GM19438 (cell line): ENCODE measurements around the gene MTMR10.
A peak's percentile ranks its signal among the peaks of the same experiment; 100 is the strongest.

Experiments used
- ATAC-seq: cut with Tn5 transposase; IDR thresholded peaks from one replicate; pipeline ENCODE4 v1.9.1; 2021; ENCODE audit warnings: low read depth; ENCODE audit not compliant: unreplicated experiment

Gene MTMR10, protein sequence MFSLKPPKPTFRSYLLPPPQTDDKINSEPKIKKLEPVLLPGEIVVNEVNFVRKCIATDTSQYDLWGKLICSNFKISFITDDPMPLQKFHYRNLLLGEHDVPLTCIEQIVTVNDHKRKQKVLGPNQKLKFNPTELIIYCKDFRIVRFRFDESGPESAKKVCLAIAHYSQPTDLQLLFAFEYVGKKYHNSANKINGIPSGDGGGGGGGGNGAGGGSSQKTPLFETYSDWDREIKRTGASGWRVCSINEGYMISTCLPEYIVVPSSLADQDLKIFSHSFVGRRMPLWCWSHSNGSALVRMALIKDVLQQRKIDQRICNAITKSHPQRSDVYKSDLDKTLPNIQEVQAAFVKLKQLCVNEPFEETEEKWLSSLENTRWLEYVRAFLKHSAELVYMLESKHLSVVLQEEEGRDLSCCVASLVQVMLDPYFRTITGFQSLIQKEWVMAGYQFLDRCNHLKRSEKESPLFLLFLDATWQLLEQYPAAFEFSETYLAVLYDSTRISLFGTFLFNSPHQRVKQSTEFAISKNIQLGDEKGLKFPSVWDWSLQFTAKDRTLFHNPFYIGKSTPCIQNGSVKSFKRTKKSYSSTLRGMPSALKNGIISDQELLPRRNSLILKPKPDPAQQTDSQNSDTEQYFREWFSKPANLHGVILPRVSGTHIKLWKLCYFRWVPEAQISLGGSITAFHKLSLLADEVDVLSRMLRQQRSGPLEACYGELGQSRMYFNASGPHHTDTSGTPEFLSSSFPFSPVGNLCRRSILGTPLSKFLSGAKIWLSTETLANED

DNA sequence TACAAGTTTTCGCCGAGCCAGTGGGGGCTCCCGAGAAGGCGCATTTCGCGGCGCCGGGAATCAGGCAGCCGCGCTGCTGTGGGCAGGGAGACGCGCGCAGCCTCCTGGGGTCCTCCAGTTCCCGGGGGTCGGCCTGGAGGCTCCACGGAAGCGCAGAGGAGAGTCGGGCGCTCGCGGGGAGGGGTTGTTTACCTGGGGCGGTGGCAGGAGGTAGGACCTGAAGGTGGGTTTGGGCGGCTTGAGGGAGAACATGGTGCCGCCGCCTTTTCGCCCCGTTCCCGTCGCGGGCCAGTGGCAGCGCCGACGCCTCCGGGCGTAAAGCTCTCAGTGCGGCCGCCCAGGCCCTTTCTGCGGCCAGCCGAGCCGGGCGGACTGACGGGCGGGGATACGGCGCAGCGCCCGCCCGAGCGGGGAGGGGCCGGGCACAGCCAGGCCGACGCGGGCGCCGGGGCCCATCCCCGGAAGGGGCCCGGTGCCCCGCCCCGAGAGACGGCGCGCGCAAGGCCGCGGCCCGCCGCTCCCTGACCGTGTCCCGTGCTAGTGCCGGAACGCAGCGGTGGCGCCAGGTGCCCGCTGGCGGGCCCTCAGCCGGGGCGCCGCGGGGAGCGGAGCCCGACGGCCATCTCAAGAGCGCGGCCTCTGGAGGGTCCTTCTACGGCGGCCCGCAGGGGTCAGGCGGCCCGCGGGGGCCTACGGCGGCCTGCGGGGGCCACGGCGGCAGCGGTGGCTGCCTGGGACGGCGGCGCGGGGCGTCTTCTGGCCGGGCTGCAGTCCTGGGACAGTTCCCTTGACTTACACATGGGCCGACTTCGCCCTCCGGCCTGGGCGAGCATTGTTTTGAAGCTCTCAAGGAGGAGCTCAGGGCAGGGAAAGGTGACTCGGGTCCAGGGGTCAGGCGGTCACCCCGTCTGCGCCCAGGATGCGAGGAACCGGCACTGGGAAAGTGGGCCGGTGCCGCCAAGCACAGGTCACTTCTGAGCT is at the start of gene MTMR10:
Gene MTMR10, minus strand, starts transcription at position 374 of the 981 bp plus-strand sequence. Its CDS starts 122 bp downstream, at position 252.
- ATAC-seq = peak; percentile 88

DNA sequence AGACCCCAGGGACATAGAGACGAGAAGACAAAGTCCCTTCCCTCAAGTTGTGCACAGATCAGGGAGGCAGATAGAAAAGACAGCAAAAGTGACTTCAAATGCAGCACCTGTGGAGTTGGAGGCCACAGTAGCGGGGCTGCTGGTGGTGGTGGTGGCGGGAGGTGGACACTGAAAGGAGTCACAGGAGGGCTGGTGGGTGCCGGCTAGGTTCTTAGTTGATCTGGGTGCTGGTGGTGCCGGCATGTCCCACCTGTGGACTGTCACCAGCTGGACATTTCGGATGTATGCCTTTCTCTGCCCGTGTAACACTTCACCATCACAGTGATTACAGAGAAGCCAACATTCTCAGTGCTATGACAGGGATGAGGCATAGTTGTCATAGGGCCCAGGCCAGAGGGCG is 49.2 kb upstream of the MTMR10 start:
- no peak for ATAC-seq

DNA sequence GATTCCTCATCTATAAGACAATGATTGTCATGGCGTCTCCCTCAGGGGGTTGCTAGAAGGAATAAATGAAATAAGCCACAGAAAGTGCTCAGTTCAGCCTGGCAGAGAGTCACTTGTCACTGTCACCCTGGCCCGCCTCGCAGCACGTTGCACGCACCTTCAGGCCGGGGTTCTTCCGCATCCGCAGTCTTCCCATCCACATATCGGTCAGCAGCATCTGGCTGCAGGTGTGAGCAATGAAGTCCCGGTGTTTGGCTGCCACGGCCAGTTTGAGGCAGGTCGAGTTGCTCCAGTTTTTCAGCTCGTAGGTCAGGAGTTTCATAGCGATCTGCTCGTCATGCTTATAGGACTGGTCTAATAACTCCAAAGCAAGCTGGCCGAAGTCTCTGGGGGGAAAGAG is 48.5 kb upstream of the MTMR10 start:
- no peak for ATAC-seq

DNA sequence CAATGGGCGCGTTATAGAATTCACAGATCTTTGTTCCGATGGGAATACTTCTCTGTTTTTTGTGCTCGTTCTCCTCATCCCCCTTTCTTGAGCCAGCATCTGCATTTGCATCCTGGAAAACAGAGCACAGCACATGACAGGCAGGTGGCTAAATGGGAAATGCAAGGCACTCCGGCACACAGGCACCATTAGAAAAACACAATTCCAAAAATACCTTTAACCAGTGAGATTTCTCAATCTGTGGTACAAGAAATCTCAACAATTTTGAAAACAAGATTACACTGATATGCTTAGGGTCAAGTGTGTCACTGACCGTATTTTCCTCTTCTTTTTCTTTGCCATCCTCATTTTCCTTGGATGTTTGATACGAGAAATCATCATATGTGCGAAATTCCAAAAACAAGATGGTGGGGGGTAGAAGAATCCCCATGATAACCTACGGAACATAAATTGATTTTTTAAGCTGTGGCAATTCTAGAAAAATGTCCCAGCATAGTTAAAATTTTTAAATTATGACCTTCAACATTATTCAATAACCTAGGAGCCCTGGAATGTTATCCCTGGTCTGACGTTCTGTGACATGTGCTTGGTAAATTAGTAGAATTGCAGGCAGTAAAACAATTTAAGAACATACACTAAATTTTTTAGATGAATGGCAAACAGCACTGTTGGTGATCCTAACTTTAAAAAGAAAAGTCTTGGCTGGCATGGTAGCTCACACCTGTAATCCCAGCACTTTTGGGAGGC is 46.5 kb upstream of the MTMR10 start:
- ATAC-seq = no peak

DNA sequence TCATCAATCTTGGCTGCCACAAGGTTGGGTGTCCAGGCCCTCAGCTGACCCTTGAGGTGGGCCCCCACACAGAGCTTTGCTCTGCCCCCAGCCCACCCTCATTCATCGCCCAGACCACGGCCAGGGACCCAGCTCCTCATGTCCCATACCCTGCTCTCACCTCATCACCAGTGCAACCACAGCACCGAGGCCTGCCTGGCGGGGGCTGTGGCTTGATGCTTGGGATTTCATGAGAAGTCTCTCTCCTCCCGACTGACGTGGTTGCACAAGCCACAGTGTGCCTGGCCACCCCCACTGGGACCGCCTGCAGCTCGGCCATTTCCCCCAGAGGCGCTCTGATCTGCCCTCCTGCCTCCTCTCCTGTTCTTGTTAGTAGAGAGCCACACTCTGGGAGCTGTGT is 45.4 kb upstream of the MTMR10 start:
- no peak for ATAC-seq

DNA sequence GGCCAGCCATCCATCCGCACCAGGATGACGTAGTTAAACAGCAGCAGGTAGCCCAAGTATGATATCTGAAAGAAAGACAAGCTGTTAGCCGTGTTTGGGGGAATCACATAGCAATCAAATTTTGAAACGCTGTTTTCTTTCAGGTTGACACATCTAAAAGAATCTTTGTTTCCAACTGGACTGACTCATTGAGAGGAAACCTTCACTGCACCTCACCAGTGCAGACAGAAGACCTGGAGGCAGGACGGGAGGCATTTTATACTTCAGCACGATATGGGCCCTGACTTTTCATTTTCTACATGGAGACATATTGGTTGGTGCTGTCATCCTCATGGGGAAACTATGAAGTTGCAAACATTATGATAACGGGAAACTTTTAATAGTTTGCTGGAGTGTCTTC is 44.2 kb upstream of the MTMR10 start:
- no peak for ATAC-seq

DNA sequence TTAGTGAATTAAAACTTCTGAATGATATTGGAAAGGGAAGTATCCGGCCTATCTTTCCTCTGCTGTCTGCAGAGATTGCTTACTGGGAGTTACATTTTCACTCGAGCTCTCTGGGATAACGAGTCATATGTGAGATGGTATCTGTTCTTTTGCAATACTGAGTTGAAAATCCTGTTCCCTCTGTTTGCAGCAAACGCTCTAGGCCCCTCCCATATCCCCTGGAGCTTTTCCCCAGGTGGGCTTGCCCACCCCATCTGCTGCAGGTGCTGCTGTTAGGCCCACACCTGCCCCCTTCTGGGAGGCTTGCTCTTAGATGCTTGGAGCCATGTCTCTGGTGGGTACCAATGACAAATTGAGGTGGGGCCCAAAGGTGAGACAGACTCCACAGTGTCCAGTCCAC is 42.7 kb upstream of the MTMR10 start:
- ATAC-seq = no peak

DNA sequence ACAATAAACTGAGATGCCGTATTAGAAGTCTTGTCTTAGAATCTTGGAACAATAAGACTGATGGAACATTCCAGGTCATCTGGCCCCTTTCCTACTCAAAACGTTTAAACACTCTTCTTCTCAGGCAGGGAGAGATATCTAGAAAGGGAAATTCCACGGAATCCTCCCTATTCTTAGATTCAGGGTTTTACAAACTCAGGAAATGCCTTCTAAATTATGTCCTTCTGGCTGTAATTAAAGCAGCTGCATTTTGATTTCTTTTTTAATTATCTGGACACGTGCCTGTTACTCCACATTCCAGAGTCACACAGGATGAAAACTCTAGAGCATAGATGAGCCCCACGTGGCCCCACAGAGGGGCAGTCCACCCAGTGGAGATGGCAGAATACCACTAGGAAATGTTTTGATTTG is 41.5 kb upstream of the MTMR10 start:
- ATAC-seq = no peak

DNA sequence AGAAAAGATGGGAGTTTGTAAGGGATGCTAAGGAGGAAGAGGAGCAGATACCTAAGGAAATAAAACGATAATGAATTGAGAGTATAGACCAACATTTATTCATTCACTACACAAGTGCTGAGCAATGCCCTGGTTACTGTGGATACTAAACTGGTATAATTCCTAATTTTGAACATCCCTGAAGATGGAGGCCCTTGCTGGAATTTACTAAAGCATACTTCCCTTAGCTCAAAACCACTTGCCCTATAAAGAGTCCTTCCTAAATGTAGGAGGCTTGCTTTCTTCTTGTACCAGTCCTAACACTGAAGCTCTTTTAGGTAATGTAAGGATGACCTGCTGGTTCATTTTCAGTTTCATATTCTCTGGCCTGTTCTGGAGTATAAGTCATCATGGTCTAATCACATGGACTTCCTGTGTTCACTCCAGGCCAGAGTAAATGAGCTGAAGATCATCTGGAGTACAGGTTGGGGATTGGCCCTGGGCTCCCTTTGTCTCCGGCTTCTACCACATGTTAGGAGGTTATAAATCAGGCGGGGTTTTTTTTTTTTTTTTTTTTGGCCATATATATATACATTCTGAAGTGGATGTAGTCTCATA is 40.1 kb upstream of the MTMR10 start:
- peak; percentile 94 for ATAC-seq

DNA sequence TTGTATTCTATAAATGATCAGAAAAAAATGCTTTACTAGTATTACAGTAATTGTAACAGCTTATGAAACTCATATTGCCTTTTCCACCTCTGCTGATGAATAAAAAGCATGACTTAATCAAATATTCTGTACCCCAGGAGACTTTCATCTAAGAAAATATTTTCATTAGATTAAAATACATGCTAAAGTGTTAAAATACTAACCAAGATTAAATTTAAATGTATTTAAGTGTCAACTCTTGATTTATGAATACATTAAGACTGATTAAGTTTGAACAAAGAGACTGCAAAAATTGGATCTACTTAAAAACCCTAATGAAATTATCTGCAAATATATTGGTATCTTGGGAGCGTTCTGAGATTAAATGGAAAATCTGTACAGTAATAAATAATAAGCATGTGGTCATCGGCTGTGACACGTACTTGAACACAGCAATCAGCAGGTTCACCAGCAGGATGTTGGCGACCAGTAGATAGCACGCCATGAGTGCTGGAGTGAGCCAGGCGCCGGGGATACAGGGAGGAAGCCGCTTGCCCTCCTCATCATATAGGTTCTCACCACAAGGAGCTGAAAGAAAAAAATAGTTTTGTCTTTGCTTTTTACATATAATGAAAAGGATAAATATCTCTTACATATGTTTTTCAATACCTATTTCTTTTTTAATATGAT is 36.6 kb upstream of the MTMR10 start:
- no peak for ATAC-seq

DNA sequence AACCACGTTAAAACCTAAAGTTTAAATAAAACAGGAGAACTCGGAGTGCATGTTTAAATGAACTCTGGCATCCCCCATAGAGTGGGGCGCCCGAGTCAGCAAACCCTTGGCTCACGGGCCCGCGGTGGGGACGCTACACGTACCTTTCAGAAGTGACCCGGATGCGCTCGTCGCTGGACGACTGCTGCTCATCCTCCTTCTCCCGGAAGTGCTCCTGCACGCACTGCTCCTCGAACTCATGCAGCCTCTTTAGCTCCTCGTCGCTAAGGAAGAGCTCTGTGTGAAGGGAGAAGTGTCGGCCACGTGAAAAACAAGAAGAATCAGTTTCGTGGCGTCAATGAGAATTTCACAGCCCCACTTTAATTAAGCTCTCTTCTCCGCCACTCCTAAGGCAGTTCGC is 34.6 kb upstream of the MTMR10 start:
- no peak for ATAC-seq

DNA sequence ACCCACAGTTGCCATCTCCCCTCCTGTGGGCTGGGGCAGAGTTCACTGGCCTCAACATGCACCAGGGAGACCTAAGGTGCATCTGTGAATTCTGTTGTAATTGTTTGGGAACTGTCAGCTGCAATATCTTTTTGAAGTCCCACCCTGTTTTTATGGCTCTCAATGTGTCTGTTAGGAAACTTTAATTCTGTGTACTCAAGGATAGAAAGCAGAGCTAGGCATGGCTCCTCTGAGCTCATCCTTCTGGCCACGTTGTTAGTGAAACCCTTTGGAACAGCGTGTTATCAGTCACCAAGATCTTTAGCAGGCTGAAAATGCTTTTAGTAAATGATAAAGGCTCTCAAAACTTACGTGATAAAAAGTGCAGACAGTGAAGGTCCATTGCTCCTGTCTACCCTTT is 33.6 kb upstream of the MTMR10 start:
- no peak for ATAC-seq

DNA sequence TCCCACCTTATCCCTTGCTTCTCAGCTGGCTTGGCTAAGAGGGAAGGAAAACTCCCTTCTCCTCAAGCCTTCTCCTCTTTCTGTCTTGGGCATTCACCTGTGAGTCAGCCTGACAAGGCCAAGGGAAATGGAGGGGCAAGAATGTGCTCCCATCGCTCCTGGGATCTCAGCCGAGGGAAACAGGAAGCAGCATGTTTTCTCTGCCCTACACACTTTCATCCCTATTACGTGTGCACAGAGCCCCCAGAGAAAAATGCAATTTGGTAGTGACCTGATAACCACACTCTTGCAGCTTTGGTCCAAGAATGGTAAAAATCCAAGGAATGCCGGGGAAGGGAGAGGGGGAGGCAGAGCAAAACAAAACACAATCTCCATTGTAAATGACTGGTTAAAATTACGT is 32.9 kb upstream of the MTMR10 start:
- no peak for ATAC-seq

DNA sequence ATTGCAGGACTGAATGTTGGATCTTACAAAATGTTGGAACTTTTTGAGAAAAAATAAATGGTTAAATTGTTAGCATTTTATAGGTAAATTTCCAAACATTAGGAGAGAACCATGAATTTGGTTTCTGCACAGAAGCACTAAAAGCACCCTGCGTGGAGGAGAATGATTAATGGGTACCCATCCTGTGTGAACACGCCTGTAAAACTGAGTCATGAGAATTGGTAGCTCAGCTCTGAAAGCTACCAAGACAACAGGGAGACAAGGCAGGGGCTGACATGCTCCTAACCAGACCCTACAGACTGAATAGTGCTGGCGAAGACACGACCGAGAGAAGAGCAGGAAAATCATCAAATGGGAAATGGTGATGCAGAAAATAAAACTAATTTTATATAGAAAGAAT is 32.4 kb upstream of the MTMR10 start:
- no peak for ATAC-seq

DNA sequence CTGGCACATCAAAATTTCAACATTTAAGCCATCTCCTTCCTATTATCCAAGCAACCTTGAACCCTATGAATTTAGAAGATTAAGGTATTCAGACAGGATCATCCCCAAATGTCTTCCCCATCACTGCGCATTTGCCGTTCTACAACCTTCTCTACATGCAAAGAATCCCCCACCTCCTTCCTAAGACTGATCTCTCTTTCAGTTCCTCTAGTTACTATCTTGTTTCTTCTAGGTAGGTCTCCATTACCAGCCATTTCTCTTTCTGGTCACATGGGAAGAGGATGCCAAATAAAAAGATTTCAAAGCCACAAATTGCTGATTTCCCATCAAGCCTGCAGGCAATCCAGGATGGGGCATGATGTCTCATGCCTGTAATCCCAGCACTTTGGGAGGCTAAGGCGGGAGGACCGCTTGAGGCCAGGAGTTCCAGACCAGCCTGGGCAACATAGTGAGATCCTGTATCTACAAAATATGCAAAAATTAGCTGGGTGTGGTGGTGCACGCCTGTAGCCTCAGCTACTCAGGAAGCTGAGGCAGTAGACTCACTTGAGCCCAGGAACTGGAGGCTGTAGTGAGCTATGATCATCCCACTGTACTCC is 29.7 kb upstream of the MTMR10 start:
- no peak for ATAC-seq

DNA sequence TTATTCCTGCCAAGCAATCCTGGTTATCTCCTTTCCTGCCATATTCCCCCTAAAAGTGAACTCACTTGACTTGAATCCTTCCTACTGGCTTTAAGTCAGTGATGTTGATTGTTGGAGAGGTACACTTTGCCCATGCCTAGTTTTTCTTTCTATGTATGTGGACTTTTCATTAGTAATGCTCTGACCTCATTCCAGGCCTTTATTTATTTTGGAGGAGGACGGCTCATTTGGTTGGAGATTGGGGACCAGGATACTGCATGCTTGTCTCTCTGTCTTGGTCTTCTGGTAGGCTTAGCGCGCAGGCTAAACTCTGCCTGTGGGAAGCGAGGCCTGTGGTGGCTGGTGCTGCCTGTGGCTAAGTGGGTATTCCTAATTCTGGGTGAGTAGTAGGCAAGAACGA is 29.1 kb upstream of the MTMR10 start:
- ATAC-seq = no peak

DNA sequence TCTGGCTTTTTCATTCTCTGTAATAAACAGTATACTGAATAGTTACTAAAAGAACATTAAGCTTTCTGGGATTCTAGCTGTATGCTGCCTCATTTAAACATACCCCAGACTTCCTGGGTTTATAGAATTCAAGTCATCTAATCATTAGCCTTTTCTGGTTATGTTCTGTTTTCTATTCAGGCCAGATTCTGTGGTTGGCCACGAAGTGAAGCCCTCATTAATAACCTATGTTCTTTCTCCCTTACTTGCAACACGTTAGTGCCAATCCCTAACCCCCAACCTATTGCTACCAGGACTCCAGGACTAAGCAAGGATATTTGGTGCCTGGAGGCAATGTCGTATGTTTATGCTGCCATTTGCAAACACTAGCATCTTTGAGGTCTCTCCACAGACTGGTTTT is 28.6 kb upstream of the MTMR10 start:
- no peak for ATAC-seq

DNA sequence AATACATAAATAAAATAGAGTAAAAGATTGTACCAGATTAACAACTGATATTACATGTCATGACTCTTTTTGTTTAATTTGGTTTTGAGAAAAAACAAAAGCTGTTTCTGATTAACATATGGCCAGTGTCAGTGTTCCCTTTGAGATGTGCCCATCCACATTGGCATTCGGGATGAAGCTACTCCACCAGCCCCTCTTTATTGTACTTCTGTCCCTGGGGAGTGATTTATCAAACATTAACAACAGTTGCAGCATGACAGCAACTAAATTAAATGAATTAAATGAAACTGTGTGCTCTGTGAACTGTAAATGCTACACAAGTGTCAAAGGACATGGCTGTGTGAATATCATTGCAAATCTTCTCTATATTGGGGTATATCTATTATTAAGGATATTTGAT is 25.9 kb upstream of the MTMR10 start:
- ATAC-seq = no peak

DNA sequence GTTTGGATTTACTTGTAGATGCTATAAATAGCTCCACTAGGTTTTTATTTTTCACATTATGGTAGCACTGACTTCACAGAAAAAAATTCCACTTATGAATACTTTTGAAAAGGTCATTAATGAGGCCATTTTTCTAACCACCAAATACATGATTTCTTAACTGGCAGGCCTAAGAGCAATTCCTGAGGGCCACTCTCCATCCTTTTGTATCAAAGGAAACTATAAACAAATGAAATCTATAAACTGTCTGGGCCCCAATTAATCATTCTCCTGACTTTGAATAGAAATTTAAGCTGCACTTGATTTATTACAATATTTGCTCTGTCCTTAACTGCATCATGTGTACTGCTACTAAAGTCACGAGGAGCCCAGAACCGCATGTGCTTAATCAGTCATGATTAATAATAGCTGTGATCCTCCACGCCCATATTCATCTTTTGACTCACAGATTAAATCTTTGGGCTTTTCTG is 25.1 kb upstream of the MTMR10 start:
- ATAC-seq = no peak
